ENCODE data around the gene PRKCA. TPM values are rescaled to one million over a fixed set of nuclear protein-coding genes. Genes with fewer than 3 reads are reported as not detected.

Gene PRKCA
- total RNA-seq, 1 donor from 2014 or later = 5.6 TPM

GRCh38 chr17:66655461-66655860 is 353.0 kb downstream of the PRKCA start:
- Histone ChIP-seq H3K36me3 (no peaks in the 10 kb centered on the region), H3K4me3 (no peak overlapping the region), H3K27ac (replicated peaks) (no peak overlapping the region), H3K9me3 (replicated peaks) (no peaks in the 10 kb centered on the region), H3K27me3 (ENCODE audit: low read depth) (no peaks in the 10 kb centered on the region), H3K4me1 (no peaks in the 10 kb centered on the region)
- intact Hi-C loops (cut with micrococcal nuclease) = no loop called here
- DNase-seq = no peak
- TF ChIP-seq, protein P1, sequence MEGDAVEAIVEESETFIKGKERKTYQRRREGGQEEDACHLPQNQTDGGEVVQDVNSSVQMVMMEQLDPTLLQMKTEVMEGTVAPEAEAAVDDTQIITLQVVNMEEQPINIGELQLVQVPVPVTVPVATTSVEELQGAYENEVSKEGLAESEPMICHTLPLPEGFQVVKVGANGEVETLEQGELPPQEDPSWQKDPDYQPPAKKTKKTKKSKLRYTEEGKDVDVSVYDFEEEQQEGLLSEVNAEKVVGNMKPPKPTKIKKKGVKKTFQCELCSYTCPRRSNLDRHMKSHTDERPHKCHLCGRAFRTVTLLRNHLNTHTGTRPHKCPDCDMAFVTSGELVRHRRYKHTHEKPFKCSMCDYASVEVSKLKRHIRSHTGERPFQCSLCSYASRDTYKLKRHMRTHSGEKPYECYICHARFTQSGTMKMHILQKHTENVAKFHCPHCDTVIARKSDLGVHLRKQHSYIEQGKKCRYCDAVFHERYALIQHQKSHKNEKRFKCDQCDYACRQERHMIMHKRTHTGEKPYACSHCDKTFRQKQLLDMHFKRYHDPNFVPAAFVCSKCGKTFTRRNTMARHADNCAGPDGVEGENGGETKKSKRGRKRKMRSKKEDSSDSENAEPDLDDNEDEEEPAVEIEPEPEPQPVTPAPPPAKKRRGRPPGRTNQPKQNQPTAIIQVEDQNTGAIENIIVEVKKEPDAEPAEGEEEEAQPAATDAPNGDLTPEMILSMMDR (IDR thresholded peaks at IDR 0.05; ENCODE audit: borderline replicate concordance) = no peak

DNA sequence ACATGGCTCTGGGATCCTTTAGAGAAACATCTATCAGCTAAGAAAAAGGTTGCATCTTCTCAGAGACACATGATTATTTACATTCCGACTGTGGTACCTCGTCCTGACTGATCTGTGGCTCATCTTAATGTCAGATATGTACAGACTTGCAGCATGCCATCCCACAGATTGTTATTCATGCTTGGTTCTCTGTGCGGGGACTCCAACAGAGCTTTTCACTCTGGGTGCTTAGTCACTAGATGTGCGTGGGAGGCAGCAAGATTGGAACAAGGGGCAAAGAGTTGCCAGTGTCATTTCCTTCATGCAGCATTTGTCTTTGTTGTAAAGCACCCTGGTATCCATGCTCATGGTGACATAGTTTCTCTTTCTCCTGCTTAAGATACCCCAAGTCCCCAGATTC is 353.4 kb downstream of the PRKCA start:
- no peak for DNase-seq
- intact Hi-C loops (cut with micrococcal nuclease) = no loop called here
- Histone ChIP-seq H3K36me3 (no peaks in the 10 kb centered on the region), H3K4me1 (no peaks in the 10 kb centered on the region), H3K27me3 (ENCODE audit: low read depth) (no peaks in the 10 kb centered on the region), H3K27ac (replicated peaks) (no peak overlapping the region), H3K4me3 (no peak overlapping the region), H3K9me3 (replicated peaks) (no peaks in the 10 kb centered on the region)
- TF ChIP-seq, protein P1 (IDR thresholded peaks at IDR 0.05; ENCODE audit: borderline replicate concordance) = no peak

GRCh38 chr17:66661411-66662256 is 359.2 kb downstream of the PRKCA start:
- Histone ChIP-seq H3K27me3 (ENCODE audit: low read depth) (no peaks in the 10 kb centered on the region), H3K36me3 (no peaks in the 10 kb centered on the region), H3K9me3 (replicated peaks) (no peaks in the 10 kb centered on the region), H3K27ac (replicated peaks) (no peak overlapping the region), H3K4me3 (no peak overlapping the region), H3K4me1 (peaks cover 14% of the 10 kb centered on the region)
- intact Hi-C loops (cut with micrococcal nuclease) = no loop called here
- TF ChIP-seq, protein P1 (IDR thresholded peaks at IDR 0.05; ENCODE audit: borderline replicate concordance) = no peak
- no peak for DNase-seq

DNA sequence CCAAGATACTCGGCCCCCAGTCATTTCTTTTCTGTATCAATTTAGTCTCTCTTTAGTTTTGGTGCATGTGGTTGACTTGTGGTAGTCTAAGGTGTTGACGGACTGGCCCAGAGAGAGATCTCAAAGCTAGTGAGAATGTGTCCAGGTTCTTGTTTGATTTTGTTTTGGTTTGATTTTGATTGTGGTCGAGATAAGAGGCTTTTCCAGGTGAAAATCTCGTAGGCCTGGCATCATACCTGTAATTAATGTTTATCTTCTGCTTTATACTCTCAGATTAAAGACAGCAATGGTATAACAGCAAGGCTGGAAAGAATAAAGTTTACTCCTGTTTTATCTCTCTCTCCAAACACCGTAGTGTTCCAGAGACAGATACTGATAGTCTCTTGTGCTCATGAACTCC is 360.1 kb downstream of the PRKCA start:
- no peaks in the 10 kb centered on the region for H3K27me3 ChIP-seq (ENCODE audit: low read depth)
- TF ChIP-seq, protein P1 (IDR thresholded peaks at IDR 0.05; ENCODE audit: borderline replicate concordance) = no peak
- no peaks in the 10 kb centered on the region for H3K36me3 ChIP-seq
- no peaks in the 10 kb centered on the region for H3K9me3 ChIP-seq (replicated peaks)
- H3K4me1 ChIP-seq = peaks cover 14% of the 10 kb centered on the region
- intact Hi-C loops (cut with micrococcal nuclease) = no loop called here
- no peak for DNase-seq
- H3K4me3 ChIP-seq = no peak overlapping the region
- no peak overlapping the region for H3K27ac ChIP-seq (replicated peaks)

DNA sequence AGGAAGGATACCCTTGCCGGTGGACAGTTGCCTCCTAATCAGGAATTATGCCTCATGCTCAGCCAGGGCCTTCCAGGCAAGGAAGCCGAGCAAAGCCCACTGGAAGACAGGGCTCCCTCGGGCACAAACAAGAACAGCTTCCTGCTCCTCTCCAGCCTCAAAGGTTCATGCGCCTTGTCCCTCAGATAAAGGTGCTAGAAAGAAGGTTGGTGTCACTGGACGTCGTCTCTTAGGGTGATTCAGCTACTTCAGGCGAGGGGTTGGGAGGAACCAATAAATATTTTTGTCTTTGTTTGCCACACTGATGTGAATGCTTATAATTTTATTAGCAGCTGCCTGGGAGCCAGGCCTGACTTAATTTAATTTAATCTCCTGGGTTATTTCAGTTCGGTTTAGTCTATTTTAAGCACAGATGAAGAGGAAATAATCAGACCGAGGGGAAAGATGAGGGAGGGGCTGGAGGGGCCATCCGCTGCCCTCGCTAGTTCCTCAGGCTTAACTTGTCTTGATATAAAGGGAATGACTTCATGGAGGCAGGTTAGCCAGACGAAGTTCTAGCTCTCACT is 360.7 kb downstream of the PRKCA start:
- no peak overlapping the region for H3K27ac ChIP-seq (replicated peaks)
- peaks cover 14% of the 10 kb centered on the region for H3K4me1 ChIP-seq
- intact Hi-C loops (cut with micrococcal nuclease) = no loop called here
- no peaks in the 10 kb centered on the region for H3K36me3 ChIP-seq
- peaks cover under 1% of the 10 kb centered on the region for H3K9me3 ChIP-seq (replicated peaks)
- TF ChIP-seq, protein P1 (IDR thresholded peaks at IDR 0.05; ENCODE audit: borderline replicate concordance) = no peak
- H3K27me3 ChIP-seq (ENCODE audit: low read depth) = no peaks in the 10 kb centered on the region
- no peak for DNase-seq
- H3K4me3 ChIP-seq = no peak overlapping the region
